DMS53 treated with DMSO at 0.1 percent for 48 hours (cell line): ENCODE measurements around the gene ELMO1.

Experiments used
- DNase-seq: peaks from one replicate; lab custom pipeline; 2025; ENCODE audit not compliant: unreplicated experiment; lab: John Stamatoyannopoulos, UW

The ELMO1 gene

GRCh38 chr7:37198041-37198905 lies 250.4 kb downstream of the ELMO1 start:
- no peak for DNase-seq

GRCh38 chr7:37197108-37197507 lies 251.6 kb downstream of the ELMO1 start:
- no peak for DNase-seq

GRCh38 chr7:37196676-37197075 lies 252.0 kb downstream of the ELMO1 start:
- DNase-seq: no peak

GRCh38 chr7:37195388-37195787 lies 253.3 kb downstream of the ELMO1 start:
- DNase-seq: no peak

- DNase-seq: no peak
Measured at GRCh38 chr7:37194943-37195342, 253.7 kb downstream of the ELMO1 start.

- DNase-seq: no peak
Measured at GRCh38 chr7:37193775-37194135, 254.9 kb downstream of the ELMO1 start.

GRCh38 chr7:37193087-37193774 lies 255.4 kb downstream of the ELMO1 start:
- no peak for DNase-seq

GRCh38 chr7:37191797-37192196 lies 256.9 kb downstream of the ELMO1 start:
- peak; percentile 5 for DNase-seq

GRCh38 chr7:37187179-37187578 lies 261.5 kb downstream of the ELMO1 start:
- no peak for DNase-seq

GRCh38 chr7:37186753-37187152 lies 261.9 kb downstream of the ELMO1 start:
- DNase-seq: no peak

GRCh38 chr7:37181550-37181932 lies 267.1 kb downstream of the ELMO1 start:
- no peak for DNase-seq

GRCh38 chr7:37180828-37181549 lies 267.7 kb downstream of the ELMO1 start:
- DNase-seq: no peak

GRCh38 chr7:37176079-37176478 lies 272.6 kb downstream of the ELMO1 start:
- no peak for DNase-seq

GRCh38 chr7:37174460-37174859 lies 274.2 kb downstream of the ELMO1 start:
- DNase-seq: no peak

- no peak for DNase-seq
Measured at GRCh38 chr7:37173670-37174069, 275.0 kb downstream of the ELMO1 start.

- no peak for DNase-seq
Measured at GRCh38 chr7:37162106-37162505, 286.6 kb downstream of the ELMO1 start.

GRCh38 chr7:37160656-37161055 lies 288.0 kb downstream of the ELMO1 start:
- no peak for DNase-seq

GRCh38 chr7:37153376-37153775 lies 295.3 kb downstream of the ELMO1 start:
- DNase-seq: no peak

- DNase-seq: no peak
Measured at GRCh38 chr7:37151741-37152413, 296.8 kb downstream of the ELMO1 start.

- no peak for DNase-seq
Measured at GRCh38 chr7:37150856-37151255, 297.8 kb downstream of the ELMO1 start.

GRCh38 chr7:37150180-37150579 lies 298.5 kb downstream of the ELMO1 start:
- DNase-seq: no peak
